Measurements from ENCODE around the gene GCK. TPM values are rescaled to one million over a fixed set of nuclear protein-coding genes. Genes with fewer than 3 reads are reported as not detected.

GCK gene
- total RNA-seq, 1 experiment from 2014 or later = not detected

DNA sequence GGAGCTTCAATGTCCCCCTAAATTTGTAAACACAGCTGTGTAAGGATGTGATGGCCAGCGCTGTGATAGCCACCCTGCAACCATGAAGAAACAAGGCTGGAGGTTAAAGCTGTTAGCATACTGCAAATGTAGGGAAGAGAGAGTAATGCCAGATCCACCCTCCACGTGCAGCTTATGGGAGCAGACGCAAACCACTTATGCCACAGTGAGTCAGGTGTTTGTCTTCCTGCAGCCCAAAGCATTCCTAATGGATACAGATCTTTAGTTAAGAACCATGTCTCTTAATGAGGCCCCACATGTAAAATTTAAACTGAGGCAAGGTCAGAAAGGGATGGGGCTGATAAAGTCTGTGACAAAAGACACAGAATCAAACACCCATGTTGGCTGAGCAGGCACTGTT, 34.5 kb downstream of the GCK start:
- CTCF ChIA-PET = no interaction called here
- no TSS peak for BruUV-seq (replicated peaks)

DNA sequence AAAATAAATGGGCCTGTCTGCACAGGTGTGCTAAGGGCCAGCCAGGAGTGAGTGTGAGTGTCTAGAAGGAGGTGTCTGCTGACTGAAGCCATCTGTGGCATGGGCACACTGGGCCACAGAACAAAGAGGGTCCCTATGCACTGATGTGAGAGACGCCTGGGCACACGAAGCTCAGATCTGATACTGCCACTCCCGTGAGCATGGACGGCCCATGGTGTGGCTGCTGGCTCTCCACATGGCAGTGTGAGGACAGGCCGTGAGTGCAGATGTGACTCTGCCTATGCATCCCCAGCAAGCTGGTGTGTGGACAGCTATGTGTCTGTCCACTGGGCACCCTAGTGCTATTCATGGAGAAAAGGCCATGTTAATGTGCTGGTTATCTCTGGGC, 35.3 kb downstream of the GCK start:
- ChIA-PET POLR2A (ENCODE audit: low non-redundant PET) (no interaction called here), CTCF (no interaction called here)
- no TSS peak for BruUV-seq (replicated peaks)

More for the DNA sequence above, 34.5 kb downstream of the GCK start:
- Histone ChIP-seq H3K4me3 (ENCODE audit: low read depth, low read length, poor library complexity, severe bottlenecking) (no peak overlapping the region), H3K36me3 (ENCODE audit: insufficient read depth, low read length, poor library complexity, severe bottlenecking) (no peaks in the 10 kb centered on the region), H3K27me3 (replicated peaks; ENCODE audit: insufficient read depth, low read depth, low read length, poor library complexity) (no peaks in the 10 kb centered on the region), H3K9me3 (ENCODE audit: low read depth, low read length, poor library complexity, severe bottlenecking) (no peaks in the 10 kb centered on the region), H3K4me1 (ENCODE audit: insufficient read depth, low read length, poor library complexity, severe bottlenecking) (no peaks in the 10 kb centered on the region), H3K27ac (ENCODE audit: low read depth, low read length, poor library complexity, severe bottlenecking) (no peak overlapping the region)
- intact Hi-C loops (cut with micrococcal nuclease; ENCODE audit: unreplicated experiment) = no loop called here
- POLR2A ChIA-PET (ENCODE audit: low non-redundant PET) = no interaction called here
- DNase-seq (ENCODE audit: low spot score) = no peak
- TF ChIP-seq, protein P1, sequence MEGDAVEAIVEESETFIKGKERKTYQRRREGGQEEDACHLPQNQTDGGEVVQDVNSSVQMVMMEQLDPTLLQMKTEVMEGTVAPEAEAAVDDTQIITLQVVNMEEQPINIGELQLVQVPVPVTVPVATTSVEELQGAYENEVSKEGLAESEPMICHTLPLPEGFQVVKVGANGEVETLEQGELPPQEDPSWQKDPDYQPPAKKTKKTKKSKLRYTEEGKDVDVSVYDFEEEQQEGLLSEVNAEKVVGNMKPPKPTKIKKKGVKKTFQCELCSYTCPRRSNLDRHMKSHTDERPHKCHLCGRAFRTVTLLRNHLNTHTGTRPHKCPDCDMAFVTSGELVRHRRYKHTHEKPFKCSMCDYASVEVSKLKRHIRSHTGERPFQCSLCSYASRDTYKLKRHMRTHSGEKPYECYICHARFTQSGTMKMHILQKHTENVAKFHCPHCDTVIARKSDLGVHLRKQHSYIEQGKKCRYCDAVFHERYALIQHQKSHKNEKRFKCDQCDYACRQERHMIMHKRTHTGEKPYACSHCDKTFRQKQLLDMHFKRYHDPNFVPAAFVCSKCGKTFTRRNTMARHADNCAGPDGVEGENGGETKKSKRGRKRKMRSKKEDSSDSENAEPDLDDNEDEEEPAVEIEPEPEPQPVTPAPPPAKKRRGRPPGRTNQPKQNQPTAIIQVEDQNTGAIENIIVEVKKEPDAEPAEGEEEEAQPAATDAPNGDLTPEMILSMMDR (conservative IDR thresholded peaks at IDR 0.05; ENCODE audit: low read depth, low read length) = no peak
- TF ChIP-seq EZH2 (IDR thresholded peaks at IDR 0.05; ENCODE audit: borderline replicate concordance, low read depth, low read length, poor library complexity, severe bottlenecking) = no peak

DNA sequence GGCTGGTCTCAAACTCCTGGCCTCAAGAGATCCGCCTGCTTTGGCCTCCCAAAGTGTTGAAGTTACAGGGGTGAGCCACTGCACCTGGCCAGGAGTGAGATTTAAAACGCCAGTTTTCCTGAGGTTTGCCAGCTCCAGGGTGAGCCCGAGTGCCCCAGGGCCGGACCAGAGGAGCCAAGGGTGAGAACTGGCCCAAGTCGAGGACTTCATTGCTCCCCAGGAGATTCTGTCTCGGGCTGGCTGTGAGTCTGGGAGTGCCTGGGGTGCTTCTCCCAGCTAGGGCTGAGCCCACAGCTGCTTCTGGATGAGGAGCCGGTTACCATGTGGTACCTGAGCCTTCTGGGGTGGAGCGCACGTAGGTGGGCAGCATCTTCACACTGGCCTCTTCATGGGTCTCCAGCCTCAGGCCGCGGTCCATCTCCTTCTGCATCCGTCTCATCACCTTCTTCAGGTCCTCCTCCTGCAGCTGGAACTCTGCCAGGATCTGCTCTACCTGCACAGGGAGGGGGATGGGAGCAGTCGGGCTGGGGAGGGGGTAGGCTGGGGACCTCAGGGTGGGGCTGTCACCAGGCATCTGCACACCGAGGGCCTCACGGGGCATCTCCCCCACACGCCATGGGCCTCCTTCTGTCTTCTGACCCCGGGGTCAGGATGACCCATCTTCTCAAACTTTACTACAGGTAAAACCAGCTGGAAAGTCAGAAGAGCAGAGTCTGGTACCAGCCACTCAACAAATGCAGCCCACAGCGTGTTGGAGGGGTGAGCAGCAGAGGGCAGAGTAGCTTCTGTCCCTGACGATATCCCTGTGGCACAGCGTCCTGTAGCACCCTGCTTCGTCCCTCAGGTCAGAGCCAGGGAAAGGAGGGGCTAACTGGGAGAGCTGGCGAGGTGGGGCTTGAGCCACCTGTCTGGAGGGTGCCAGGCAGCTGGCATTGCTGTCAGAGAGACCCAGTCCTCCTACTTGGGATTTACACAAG, 36.0 kb downstream of the GCK start:
- Histone ChIP-seq H3K4me1 (ENCODE audit: insufficient read depth, low read length, poor library complexity, severe bottlenecking) (no peaks in the 10 kb centered on the region), H3K36me3 (ENCODE audit: insufficient read depth, low read length, poor library complexity, severe bottlenecking) (no peaks in the 10 kb centered on the region), H3K27me3 (replicated peaks; ENCODE audit: insufficient read depth, low read depth, low read length, poor library complexity) (no peaks in the 10 kb centered on the region), H3K27ac (ENCODE audit: low read depth, low read length, poor library complexity, severe bottlenecking) (no peak overlapping the region), H3K9me3 (ENCODE audit: low read depth, low read length, poor library complexity, severe bottlenecking) (no peaks in the 10 kb centered on the region), H3K4me3 (ENCODE audit: low read depth, low read length, poor library complexity, severe bottlenecking) (no peak overlapping the region)
- intact Hi-C loops (cut with micrococcal nuclease; ENCODE audit: unreplicated experiment) = no loop called here
- POLR2A ChIA-PET (ENCODE audit: low non-redundant PET) = no interaction called here
- BruUV-seq (replicated peaks) = no TSS peak
- DNase-seq (ENCODE audit: low spot score) = no peak
- TF ChIP-seq, protein P1 (conservative IDR thresholded peaks at IDR 0.05; ENCODE audit: low read depth, low read length) = no peak
- TF ChIP-seq EZH2 (IDR thresholded peaks at IDR 0.05; ENCODE audit: borderline replicate concordance, low read depth, low read length, poor library complexity, severe bottlenecking) = no peak
- CTCF ChIA-PET = no interaction called here

More for the DNA sequence above, 35.3 kb downstream of the GCK start:
- intact Hi-C loops (cut with micrococcal nuclease; ENCODE audit: unreplicated experiment) = no loop called here
- TF ChIP-seq, protein P1 (conservative IDR thresholded peaks at IDR 0.05; ENCODE audit: low read depth, low read length) = no peak
- TF ChIP-seq EZH2 (IDR thresholded peaks at IDR 0.05; ENCODE audit: borderline replicate concordance, low read depth, low read length, poor library complexity, severe bottlenecking) = no peak
- Histone ChIP-seq H3K4me3 (ENCODE audit: low read depth, low read length, poor library complexity, severe bottlenecking) (no peak overlapping the region), H3K27ac (ENCODE audit: low read depth, low read length, poor library complexity, severe bottlenecking) (no peak overlapping the region), H3K27me3 (replicated peaks; ENCODE audit: insufficient read depth, low read depth, low read length, poor library complexity) (no peaks in the 10 kb centered on the region), H3K36me3 (ENCODE audit: insufficient read depth, low read length, poor library complexity, severe bottlenecking) (no peaks in the 10 kb centered on the region), H3K4me1 (ENCODE audit: insufficient read depth, low read length, poor library complexity, severe bottlenecking) (no peaks in the 10 kb centered on the region), H3K9me3 (ENCODE audit: low read depth, low read length, poor library complexity, severe bottlenecking) (no peaks in the 10 kb centered on the region)
- no peak for DNase-seq (ENCODE audit: low spot score)
